GM18858 (cell line): ENCODE data around the gene PGS1.

ENCODE experiments used
- ATAC-seq: cut with Tn5 transposase; IDR thresholded peaks from one replicate; pipeline ENCODE4 v1.9.1; 2021; ENCODE audit not compliant: unreplicated experiment

Gene PGS1

DNA sequence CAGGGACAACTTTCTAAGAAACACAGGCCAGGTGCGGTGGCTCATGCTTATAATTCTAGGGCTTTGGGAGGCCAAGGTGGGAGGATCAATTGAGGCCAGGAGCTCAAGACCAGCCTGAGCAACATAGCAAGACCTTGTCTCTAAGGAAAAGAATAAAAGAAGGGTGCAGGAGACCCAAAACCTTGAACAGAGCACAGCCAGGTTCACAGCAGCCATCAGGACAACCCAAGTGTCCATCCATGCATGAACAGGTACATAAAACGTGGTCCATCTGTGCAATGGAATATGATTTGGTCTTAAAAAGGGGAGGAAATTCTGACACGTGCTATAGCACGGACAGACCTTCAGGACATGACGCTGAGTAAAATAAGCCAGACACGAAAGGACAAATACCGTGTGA lies 91.0 kb downstream of the PGS1 start:
- ATAC-seq = no peak

DNA sequence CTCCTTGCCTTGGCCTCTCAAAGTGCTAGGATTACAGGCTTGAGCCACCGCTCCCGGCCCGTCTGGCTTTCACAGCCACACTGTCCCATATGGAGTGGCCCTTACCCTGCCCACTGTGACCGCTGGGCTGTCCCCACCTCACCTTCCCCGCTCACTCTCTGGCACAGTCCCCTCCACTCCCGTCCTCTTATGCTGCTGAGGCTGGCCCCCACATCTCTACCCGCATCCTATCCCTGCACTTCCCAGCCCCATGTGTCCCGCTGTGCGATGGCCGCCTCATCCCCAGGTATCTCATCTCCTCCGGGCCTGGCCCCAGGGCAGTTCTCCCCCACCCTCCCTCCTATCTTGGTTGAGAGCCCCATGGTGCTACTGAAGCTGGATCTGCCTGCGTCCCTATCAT lies 93.2 kb downstream of the PGS1 start:
- no peak for ATAC-seq

DNA sequence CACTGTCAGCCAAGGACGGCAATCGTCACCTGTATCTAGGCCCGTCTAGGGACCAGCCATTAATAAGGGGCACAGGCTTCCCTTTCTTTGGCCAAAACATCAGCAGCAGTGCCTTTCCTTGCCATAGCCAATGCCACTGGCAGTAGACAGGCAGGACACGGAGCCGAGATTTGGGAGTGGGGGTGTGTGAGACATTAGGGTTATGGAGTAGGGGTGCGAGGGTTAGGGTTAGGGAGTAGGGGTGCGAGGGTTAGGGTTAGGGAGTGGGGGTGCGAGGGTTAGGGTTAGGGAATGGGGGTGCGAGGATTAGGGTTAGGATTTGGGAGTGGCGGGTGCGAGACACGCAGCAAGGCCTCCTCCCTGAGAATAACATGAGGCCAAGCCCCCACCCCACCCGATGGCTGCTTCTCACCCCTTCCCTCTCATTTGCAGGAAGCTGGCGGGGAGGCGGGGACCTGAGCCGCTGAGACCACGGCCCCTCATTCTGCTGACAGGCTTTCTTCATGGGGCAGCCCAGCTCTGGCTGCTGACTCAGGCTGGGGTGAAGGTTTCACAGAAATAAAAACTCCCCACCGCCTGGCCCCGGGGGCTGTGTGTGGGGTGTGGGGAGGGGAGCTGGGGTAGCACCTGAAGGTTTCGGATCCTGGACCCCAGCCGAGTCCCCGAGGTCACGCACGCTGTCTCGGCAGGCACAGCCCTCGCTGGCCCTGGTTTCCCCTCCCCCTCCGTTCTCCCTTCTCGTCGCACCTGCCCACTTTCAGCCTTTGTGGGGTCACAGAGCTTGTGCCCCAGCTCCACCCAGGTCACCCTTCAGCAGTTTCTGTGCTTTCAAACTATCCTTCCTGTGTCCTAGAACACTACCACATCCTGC lies 93.8 kb downstream of the PGS1 start:
- ATAC-seq = no peak

DNA sequence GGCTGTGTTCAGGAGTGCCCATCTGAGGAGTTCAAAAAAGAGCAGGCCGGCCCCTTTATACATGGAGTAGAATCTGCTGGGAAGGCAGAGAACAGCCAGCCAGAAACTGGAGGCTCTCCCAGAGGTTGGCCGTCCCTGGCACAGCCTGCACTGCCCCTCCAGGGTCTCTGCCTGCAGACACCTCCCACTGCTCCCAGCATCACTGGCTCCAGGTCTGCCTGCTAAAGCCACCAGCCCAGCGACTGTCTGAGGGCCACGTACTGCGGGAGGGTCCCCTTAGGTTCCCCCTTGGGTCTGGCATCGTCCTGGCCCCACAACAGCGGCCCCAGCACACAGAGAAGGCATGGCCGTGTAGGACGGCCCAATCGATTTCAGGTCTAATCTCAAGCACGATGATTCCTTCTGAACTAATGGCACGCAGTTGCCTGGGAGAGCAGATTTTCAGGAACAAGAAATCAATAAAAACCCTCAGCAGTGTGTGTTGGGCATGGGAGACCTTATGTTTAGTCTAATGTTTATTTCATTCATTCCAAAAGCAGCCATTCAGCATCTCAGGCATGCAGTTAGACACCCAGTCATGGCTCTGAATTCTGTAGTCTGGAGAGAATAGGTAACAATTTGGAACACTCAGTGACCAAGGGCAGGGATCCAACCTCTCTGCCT lies 95.6 kb downstream of the PGS1 start:
- no peak for ATAC-seq
